ENCODE data around the gene FHOD3. TPM values are rescaled to one million over a fixed set of nuclear protein-coding genes. Genes with fewer than 3 reads are reported as not detected.

FHOD3 gene
- total RNA-seq, 2 experiments from 2014 or later: not detected

DNA sequence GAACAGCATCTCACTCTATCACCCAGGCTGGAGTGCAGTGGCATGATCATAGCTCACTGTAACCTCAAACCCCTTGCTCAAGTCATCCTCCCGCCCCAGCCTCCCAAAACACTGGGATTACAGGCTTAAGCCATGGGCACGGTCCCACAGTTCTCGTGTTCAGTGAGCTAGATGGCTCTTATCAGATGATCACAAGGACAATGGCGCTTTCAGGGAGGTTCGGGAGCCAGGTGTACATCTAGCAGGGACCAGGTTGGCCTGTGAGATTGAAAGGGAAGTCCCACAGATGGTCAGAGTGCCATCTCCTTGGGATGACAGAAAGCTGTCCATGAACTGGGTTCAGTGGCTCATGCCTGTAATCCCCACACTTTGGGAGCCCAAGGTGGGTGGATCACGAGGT is 14.1 kb upstream of the FHOD3 start:
- TF ChIP-seq, protein P1, sequence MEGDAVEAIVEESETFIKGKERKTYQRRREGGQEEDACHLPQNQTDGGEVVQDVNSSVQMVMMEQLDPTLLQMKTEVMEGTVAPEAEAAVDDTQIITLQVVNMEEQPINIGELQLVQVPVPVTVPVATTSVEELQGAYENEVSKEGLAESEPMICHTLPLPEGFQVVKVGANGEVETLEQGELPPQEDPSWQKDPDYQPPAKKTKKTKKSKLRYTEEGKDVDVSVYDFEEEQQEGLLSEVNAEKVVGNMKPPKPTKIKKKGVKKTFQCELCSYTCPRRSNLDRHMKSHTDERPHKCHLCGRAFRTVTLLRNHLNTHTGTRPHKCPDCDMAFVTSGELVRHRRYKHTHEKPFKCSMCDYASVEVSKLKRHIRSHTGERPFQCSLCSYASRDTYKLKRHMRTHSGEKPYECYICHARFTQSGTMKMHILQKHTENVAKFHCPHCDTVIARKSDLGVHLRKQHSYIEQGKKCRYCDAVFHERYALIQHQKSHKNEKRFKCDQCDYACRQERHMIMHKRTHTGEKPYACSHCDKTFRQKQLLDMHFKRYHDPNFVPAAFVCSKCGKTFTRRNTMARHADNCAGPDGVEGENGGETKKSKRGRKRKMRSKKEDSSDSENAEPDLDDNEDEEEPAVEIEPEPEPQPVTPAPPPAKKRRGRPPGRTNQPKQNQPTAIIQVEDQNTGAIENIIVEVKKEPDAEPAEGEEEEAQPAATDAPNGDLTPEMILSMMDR (IDR thresholded peaks at IDR 0.05): no peak
- no peak overlapping the region for H3K4me3 Mint-ChIP-seq
- H3K27me3 Mint-ChIP-seq: peaks cover 16% of the 10 kb centered on the region
- no peaks in the 10 kb centered on the region for H3K36me3 Mint-ChIP-seq (ENCODE audit: low read depth)
- CTCF ChIA-PET: interaction anchor here (1.0 to 6.0 kb wide), 13 partner anchors 9 to 897 kb away, joined by 3 to 53 read pairs (median 6); no protein-coding TSS in a partner anchor
- DNase-seq (no peak), ATAC-seq (no peak)
- no peaks in the 10 kb centered on the region for H3K4me1 Mint-ChIP-seq (ENCODE audit: low read depth)
- POLR2A ChIA-PET: no interaction called here
- H3K27ac Mint-ChIP-seq: no peak overlapping the region
- H3K9me3 Mint-ChIP-seq: no peaks in the 10 kb centered on the region
- intact Hi-C loops (cut with micrococcal nuclease): loop anchor here (5.0 to 10.0 kb wide), 3 partner anchors 266 to 879 kb away; no protein-coding TSS in a partner anchor

DNA sequence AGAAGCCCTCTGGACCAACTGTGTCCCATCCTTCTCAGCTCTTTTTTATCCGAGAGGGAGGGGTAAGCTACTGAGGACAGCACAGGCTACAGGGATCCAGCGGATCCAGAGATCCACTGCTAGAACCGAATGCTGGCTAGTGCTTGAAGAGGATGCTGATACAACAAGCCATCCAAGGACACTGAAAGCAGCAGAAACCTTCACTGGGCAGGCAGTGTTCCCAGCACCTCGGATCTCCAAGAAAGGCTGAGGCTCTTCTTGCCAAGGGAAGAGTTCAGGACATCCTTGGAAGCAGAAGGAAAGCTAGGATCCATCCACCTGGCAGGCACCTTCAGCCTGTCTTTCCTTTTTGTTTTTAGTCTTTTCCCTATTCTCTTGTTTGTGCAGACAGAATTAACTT is 13.2 kb upstream of the FHOD3 start:
- Mint-ChIP-seq H3K4me1 (ENCODE audit: low read depth) (no peaks in the 10 kb centered on the region), H3K27me3 (peaks cover 12% of the 10 kb centered on the region), H3K27ac (no peak overlapping the region), H3K36me3 (ENCODE audit: low read depth) (no peaks in the 10 kb centered on the region), H3K4me3 (no peak overlapping the region), H3K9me3 (no peaks in the 10 kb centered on the region)
- ChIA-PET POLR2A (no interaction called here), CTCF (interaction anchor here (0.6 to 6.0 kb wide), 29 partner anchors 9 to 898 kb away, joined by 3 to 53 read pairs (median 4); partner anchors contain the start of gene SLC39A6)
- TF ChIP-seq, protein P1 (IDR thresholded peaks at IDR 0.05): no peak
- intact Hi-C loops (cut with micrococcal nuclease): loop anchor here (1.0 to 10.0 kb wide), 4 partner anchors 188 to 879 kb away; no protein-coding TSS in a partner anchor
- no peak for DNase-seq
- no peak for ATAC-seq

DNA sequence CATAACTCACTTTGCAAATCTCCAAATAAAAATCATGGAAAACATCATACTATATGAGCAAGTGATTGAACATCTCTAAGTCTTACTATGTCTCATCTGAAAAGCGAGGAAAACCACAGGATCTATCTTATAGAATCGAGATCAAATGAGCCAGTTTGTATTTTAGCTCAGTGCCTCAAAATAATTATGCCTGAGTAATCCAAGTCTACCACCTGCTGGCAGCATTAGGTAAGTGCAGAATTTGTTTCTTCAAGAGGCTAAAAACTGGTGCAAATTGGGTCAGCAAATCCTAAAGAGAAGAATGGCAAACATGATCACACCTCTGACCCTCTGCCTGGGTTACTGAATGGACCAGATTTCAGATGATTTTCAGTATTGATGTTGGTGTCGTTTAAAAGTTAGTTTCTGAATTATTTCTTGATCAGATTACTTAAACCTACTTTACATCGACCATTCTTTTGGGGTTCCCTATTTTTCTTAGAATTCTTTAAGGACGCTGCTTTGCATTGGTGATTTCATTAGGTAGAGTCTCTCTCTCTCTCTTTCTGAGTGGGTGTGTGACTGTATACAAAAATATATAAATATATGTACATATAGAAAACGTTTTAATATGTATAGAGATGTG is 12.7 kb upstream of the FHOD3 start:
- H3K27me3 Mint-ChIP-seq: peaks cover 15% of the 10 kb centered on the region
- ChIA-PET POLR2A (no interaction called here), CTCF (interaction anchor here (0.6 to 6.0 kb wide), 29 partner anchors 9 to 898 kb away, joined by 3 to 53 read pairs (median 4); partner anchors contain the start of gene SLC39A6)
- intact Hi-C loops (cut with micrococcal nuclease): loop anchor here (1.0 to 10.0 kb wide), 4 partner anchors 188 to 880 kb away; no protein-coding TSS in a partner anchor
- H3K4me3 Mint-ChIP-seq: no peak overlapping the region
- H3K9me3 Mint-ChIP-seq: no peaks in the 10 kb centered on the region
- ATAC-seq: peak; percentile 74
- H3K4me1 Mint-ChIP-seq (ENCODE audit: low read depth): no peaks in the 10 kb centered on the region
- TF ChIP-seq, protein P1 (IDR thresholded peaks at IDR 0.05): peak; percentile 79
- peak; percentile 57 for DNase-seq
- H3K36me3 Mint-ChIP-seq (ENCODE audit: low read depth): no peaks in the 10 kb centered on the region
- no peak overlapping the region for H3K27ac Mint-ChIP-seq

DNA sequence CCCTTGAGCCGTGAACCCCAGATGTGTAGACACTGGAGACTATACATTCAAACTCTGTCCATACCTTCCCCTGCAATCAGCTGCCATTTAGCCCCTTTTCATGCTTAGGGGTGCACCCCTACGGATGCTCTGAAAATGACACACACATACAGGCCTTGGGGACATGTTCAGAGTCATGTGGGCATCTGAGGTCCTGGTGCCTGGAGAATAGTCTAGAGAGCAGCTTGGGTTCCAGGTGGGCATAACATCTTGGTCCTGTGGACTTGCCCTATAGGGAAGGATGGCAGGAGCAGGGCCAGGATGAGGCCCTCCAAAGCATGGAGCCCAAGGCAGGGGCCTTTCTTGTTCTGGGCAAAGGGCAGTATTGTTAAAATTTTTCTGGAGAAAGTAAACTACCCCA is 9.9 kb upstream of the FHOD3 start:
- no peaks in the 10 kb centered on the region for H3K9me3 Mint-ChIP-seq
- H3K27ac Mint-ChIP-seq: no peak overlapping the region
- peaks cover 14% of the 10 kb centered on the region for H3K27me3 Mint-ChIP-seq
- H3K4me1 Mint-ChIP-seq (ENCODE audit: low read depth): no peaks in the 10 kb centered on the region
- intact Hi-C loops (cut with micrococcal nuclease): loop anchor here (10.0 kb wide), 1 partner anchor 883 kb away; no protein-coding TSS in a partner anchor
- no peak for DNase-seq
- no peak overlapping the region for H3K4me3 Mint-ChIP-seq
- no peaks in the 10 kb centered on the region for H3K36me3 Mint-ChIP-seq (ENCODE audit: low read depth)
- POLR2A ChIA-PET: no interaction called here
- CTCF ChIA-PET: interaction anchor here (0.7 to 1.5 kb wide), 3 partner anchors 14 to 192 kb away, joined by 3 to 5 read pairs (median 3); no protein-coding TSS in a partner anchor
- TF ChIP-seq, protein P1 (IDR thresholded peaks at IDR 0.05): no peak
- ATAC-seq: no peak

DNA sequence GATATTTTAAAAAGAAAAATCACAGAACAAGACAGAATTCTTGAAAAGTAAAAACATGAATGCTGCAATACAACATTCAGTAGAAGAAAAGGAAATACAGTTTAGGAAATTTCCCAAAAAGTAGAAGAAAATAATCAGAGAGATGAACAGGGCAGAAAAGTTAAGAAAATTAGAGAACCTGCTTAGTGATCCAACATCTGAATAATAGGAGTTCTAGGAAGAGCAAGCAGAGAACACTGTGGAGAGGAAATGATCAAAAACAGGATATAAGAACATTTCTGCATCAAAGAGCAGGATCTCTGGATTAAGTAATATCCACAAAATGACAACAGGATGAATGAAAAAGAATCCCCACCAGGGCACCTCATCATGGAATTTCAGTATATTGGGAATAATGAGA is 8.8 kb upstream of the FHOD3 start:
- H3K4me1 Mint-ChIP-seq (ENCODE audit: low read depth): no peaks in the 10 kb centered on the region
- no peaks in the 10 kb centered on the region for H3K36me3 Mint-ChIP-seq (ENCODE audit: low read depth)
- POLR2A ChIA-PET: no interaction called here
- H3K9me3 Mint-ChIP-seq: no peaks in the 10 kb centered on the region
- ATAC-seq (no peak), DNase-seq (no peak)
- intact Hi-C loops (cut with micrococcal nuclease): loop anchor here (10.0 kb wide), 1 partner anchor 884 kb away; no protein-coding TSS in a partner anchor
- no peak overlapping the region for H3K4me3 Mint-ChIP-seq
- H3K27me3 Mint-ChIP-seq: peaks cover 14% of the 10 kb centered on the region
- CTCF ChIA-PET: interaction anchor here (0.7 to 1.5 kb wide), 3 partner anchors 13 to 193 kb away, joined by 3 to 5 read pairs (median 3); no protein-coding TSS in a partner anchor
- no peak overlapping the region for H3K27ac Mint-ChIP-seq
- TF ChIP-seq, protein P1 (IDR thresholded peaks at IDR 0.05): no peak
